ENCODE measurements around the gene CDK17. TPM values are rescaled to one million over a fixed set of nuclear protein-coding genes. Genes with fewer than 3 reads are reported as not detected.
"Not testable (repeated sequence)": the region's sequence is repeated elsewhere in the genome, so short reads cannot be mapped to it uniquely, and the experiment has no call there.

Gene CDK17
- total and polyA plus RNA-seq, 2 experiments from 2014 or later = 29.3 to 62.7 TPM

DNA sequence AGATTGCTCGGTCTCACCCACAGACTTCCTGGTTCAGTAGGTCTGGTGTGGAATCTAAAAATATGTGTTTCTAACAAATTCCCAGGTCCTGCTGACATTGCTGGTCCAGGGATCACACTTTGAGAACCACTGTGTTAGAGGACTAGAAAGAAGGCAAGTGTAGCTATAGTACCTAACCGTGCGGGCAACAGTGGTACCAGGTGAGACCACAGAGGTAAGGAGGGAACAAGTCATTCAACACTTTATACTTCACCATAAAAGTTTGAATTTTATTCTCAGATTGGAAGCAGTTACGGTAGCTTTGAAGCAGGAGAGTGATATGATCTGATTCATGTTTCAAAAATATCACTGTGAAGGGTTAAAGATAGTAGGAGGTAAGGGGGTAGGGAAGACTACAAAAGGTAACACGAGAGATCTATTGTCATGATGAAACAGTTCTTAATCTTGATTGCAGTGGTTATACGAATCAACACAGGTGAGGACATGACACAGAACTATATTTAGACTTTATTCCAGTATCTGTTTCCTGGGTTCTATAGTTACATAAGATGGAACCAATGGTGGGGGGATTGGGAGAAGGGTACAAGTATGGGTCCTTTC is 73.5 kb downstream of the CDK17 start:
- Histone ChIP-seq H3K27me3 (replicated peaks; ENCODE audit: insufficient read depth) (no peaks in the 10 kb centered on the region), H3K79me2 (ENCODE audit: insufficient read depth) (peaks cover 100% of the 10 kb centered on the region), H3K36me3 (ENCODE audit: low read depth) (peaks cover 41% of the 10 kb centered on the region), H3K4me1 (ENCODE audit: insufficient read depth) (no peaks in the 10 kb centered on the region), H3K4me3 (no peak overlapping the region), H3K9me3 (ENCODE audit: low read depth) (no peaks in the 10 kb centered on the region), H3K9me2 (ENCODE audit: insufficient read depth) (no peaks in the 10 kb centered on the region), H4K20me1 (ENCODE audit: insufficient read depth) (peaks cover 12% of the 10 kb centered on the region), H2AFZ (no peak overlapping the region), H3F3A (ENCODE audit: insufficient read depth) (peaks cover 50% of the 10 kb centered on the region), H3K9ac (no peak overlapping the region), H3K27ac (no peak overlapping the region), H3K4me2 (ENCODE audit: unreplicated experiment) (no peak overlapping the region)
- TF ChIP-seq EZH2phosphoT487 (IDR thresholded peaks at IDR 0.05; ENCODE audit: insufficient read depth, low read depth) (no peak), EZH2 (IDR thresholded peaks at IDR 0.05; ENCODE audit: insufficient read depth, poor library complexity, severe bottlenecking) (no peak)
- no peak for DNase-seq
- in situ Hi-C loops (cut with MboI) = no loop called here
- WGBS, 2 experiments (ENCODE audit: low coverage in 1 of 2, low lambda C conversion rate in 2 of 2, missing lambda C conversion rate in 2 of 2) = 97 to 99% methylated on average over 6 of the region's 6 CpGs

DNA sequence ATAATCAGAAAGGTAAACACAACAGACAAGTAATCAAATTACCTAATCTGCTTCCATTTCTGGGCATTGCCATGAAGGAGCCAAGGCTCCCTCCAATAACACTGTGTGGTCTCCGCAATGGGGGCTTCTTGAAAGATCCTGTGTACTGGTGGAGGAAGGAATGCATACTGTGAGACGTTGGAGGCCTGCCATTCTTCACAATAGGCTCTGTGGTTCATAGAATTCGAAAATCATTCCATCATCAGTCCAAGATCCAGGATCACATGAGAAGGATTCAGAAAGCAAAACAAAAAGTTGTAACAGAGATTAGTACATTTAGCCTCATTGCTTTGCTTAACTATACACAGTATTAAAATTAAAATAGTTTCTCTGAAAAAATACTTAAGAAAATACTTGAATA is 76.3 kb downstream of the CDK17 start:
- H2AFZ ChIP-seq = no peak overlapping the region
- H3K4me2 ChIP-seq (ENCODE audit: unreplicated experiment) = no peak overlapping the region
- in situ Hi-C loops (cut with MboI) = no loop called here
- H3K36me3 ChIP-seq (ENCODE audit: low read depth) = peaks cover 26% of the 10 kb centered on the region
- H3K4me1 ChIP-seq (ENCODE audit: insufficient read depth) = no peaks in the 10 kb centered on the region
- H3K27ac ChIP-seq = no peak overlapping the region
- DNase-seq = no peak
- H3K79me2 ChIP-seq (ENCODE audit: insufficient read depth) = peaks cover 76% of the 10 kb centered on the region
- no peak overlapping the region for H3K4me3 ChIP-seq
- H3K9ac ChIP-seq = no peak overlapping the region
- H3K9me3 ChIP-seq (ENCODE audit: low read depth) = no peaks in the 10 kb centered on the region
- peaks cover 3% of the 10 kb centered on the region; the same call in 1 of the 2 replicates for H4K20me1 ChIP-seq (ENCODE audit: insufficient read depth)
- WGBS, 2 experiments (ENCODE audit: low coverage in 1 of 2, low lambda C conversion rate in 2 of 2, missing lambda C conversion rate in 2 of 2) = 96 to 98% methylated on average over 3 of the region's 3 CpGs
- peaks cover 38% of the 10 kb centered on the region for H3F3A ChIP-seq (ENCODE audit: insufficient read depth)
- TF ChIP-seq EZH2phosphoT487 (IDR thresholded peaks at IDR 0.05; ENCODE audit: insufficient read depth, low read depth) = no peak
- TF ChIP-seq EZH2 (IDR thresholded peaks at IDR 0.05; ENCODE audit: insufficient read depth, poor library complexity, severe bottlenecking) = no peak
- H3K9me2 ChIP-seq (ENCODE audit: insufficient read depth) = no peaks in the 10 kb centered on the region
- no peaks in the 10 kb centered on the region for H3K27me3 ChIP-seq (replicated peaks; ENCODE audit: insufficient read depth)

DNA sequence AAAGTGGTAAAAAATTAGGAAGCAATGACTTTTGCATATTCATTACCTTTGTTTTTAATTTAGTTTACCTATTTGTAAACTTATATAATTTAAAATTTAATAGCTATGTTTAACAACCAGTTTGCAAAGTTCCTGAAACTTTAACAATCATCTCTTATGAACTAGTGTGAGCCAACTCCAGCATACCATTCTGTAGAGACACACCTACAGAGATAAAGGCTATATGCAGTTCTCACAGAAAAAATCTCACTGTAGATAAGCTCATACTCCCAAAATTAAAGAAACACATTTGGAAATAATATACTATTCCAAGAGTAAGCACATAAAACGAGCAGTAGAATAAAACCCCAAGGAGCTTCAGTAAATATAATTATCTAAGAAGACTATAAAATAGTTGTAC is 77.5 kb downstream of the CDK17 start:
- peaks cover 73% of the 10 kb centered on the region for H3K79me2 ChIP-seq (ENCODE audit: insufficient read depth)
- peaks cover 38% of the 10 kb centered on the region for H3F3A ChIP-seq (ENCODE audit: insufficient read depth)

DNA sequence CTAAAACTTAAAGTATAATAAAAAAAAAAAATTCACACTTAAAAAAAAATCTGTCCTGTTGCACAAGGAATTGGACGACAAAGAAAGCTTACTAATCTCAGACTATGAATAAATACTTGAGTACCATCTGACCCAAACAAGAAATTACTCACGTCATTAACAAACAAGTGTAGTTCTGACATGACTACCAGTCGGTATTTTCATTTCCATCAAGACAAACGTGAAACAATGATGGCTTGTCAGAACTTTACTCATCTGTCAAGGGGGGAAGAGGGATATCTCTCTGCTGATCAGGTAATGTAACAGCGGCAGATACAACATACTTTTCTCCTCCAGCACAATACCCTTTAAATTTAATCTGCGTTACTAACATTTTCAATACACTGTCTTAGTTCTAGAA is 78.3 kb downstream of the CDK17 start:
- WGBS, 2 experiments (ENCODE audit: low coverage in 1 of 2, low lambda C conversion rate in 2 of 2, missing lambda C conversion rate in 2 of 2) = 94 to 96% methylated on average over 6 of the region's 6 CpGs
- Histone ChIP-seq H3K79me2 (ENCODE audit: insufficient read depth) (peaks cover 66% of the 10 kb centered on the region), H3F3A (ENCODE audit: insufficient read depth) (peaks cover 36% of the 10 kb centered on the region), H3K9ac (no peak overlapping the region), H2AFZ (no peak overlapping the region), H3K9me2 (ENCODE audit: insufficient read depth) (no peaks in the 10 kb centered on the region), H3K9me3 (ENCODE audit: low read depth) (no peaks in the 10 kb centered on the region), H3K27ac (no peak overlapping the region), H3K36me3 (ENCODE audit: low read depth) (peaks cover 26% of the 10 kb centered on the region), H4K20me1 (ENCODE audit: insufficient read depth) (peaks cover 3% of the 10 kb centered on the region; the same call in 1 of the 2 replicates), H3K4me2 (ENCODE audit: unreplicated experiment) (no peak overlapping the region), H3K4me3 (no peak overlapping the region), H3K4me1 (ENCODE audit: insufficient read depth) (no peaks in the 10 kb centered on the region), H3K27me3 (replicated peaks; ENCODE audit: insufficient read depth) (no peaks in the 10 kb centered on the region)
- TF ChIP-seq EZH2 (IDR thresholded peaks at IDR 0.05; ENCODE audit: insufficient read depth, poor library complexity, severe bottlenecking) = no peak
- TF ChIP-seq EZH2phosphoT487 (IDR thresholded peaks at IDR 0.05; ENCODE audit: insufficient read depth, low read depth) = no peak
- in situ Hi-C loops (cut with MboI) = no loop called here
- no peak for DNase-seq

More for the DNA sequence above, 77.5 kb downstream of the CDK17 start:
- Histone ChIP-seq H3K9ac (no peak overlapping the region), H3K4me3 (no peak overlapping the region), H3K27me3 (replicated peaks; ENCODE audit: insufficient read depth) (no peaks in the 10 kb centered on the region), H3K36me3 (ENCODE audit: low read depth) (peaks cover 26% of the 10 kb centered on the region), H3K9me3 (ENCODE audit: low read depth) (no peaks in the 10 kb centered on the region), H3K4me2 (ENCODE audit: unreplicated experiment) (no peak overlapping the region), H4K20me1 (ENCODE audit: insufficient read depth) (peaks cover 3% of the 10 kb centered on the region; the same call in 1 of the 2 replicates), H3K9me2 (ENCODE audit: insufficient read depth) (no peaks in the 10 kb centered on the region), H3K4me1 (ENCODE audit: insufficient read depth) (no peaks in the 10 kb centered on the region), H3K27ac (no peak overlapping the region), H2AFZ (no peak overlapping the region)
- in situ Hi-C loops (cut with MboI) = no loop called here
- TF ChIP-seq EZH2phosphoT487 (IDR thresholded peaks at IDR 0.05; ENCODE audit: insufficient read depth, low read depth) (no peak), EZH2 (IDR thresholded peaks at IDR 0.05; ENCODE audit: insufficient read depth, poor library complexity, severe bottlenecking) (no peak)
- no peak for DNase-seq
- WGBS, 2 experiments (ENCODE audit: low coverage in 1 of 2, low lambda C conversion rate in 2 of 2, missing lambda C conversion rate in 2 of 2) = 97 to 100% methylated on average over 1 of the region's 1 CpG

DNA sequence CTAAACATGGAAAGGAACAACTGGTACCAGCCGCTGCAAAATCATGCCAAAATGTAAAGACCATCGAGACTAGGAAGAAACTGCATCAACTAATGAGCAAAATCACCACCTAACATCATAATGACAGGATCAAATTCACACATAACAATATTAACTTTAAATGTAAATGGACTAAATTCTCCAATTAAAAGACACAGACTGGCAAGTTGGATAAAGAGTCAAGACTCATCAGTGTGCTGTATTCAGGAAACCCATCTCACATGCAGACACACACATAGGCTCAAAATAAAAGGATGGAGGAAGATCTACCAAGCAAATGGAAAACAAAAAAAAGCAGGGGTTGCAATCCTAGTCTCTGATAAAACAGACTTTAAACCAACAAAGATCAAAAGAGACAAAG is 82.4 kb downstream of the CDK17 start:
- H3K27ac ChIP-seq; DNase-seq; H3K4me2 ChIP-seq (ENCODE audit: unreplicated experiment); H3K9me3 ChIP-seq (ENCODE audit: low read depth); H3K9ac ChIP-seq; H3K9me2 ChIP-seq (ENCODE audit: insufficient read depth); H3K27me3 ChIP-seq (replicated peaks; ENCODE audit: insufficient read depth); H3K36me3 ChIP-seq (ENCODE audit: low read depth); H2AFZ ChIP-seq; H3K4me3 ChIP-seq; in situ Hi-C loops (cut with MboI); H4K20me1 ChIP-seq (ENCODE audit: insufficient read depth): not testable (repeated sequence)
- H3K4me1 ChIP-seq (ENCODE audit: insufficient read depth) = peaks cover 15% of the 10 kb centered on the region; the same call in 1 of the 2 replicates
- H3F3A ChIP-seq (ENCODE audit: insufficient read depth) = peaks cover 23% of the 10 kb centered on the region
- WGBS, 2 experiments (ENCODE audit: low coverage in 1 of 2, low lambda C conversion rate in 2 of 2, missing lambda C conversion rate in 2 of 2) = 60 to 90% methylated on average over 1 to 2 of the region's 2 CpGs
- peaks cover 62% of the 10 kb centered on the region for H3K79me2 ChIP-seq (ENCODE audit: insufficient read depth)

DNA sequence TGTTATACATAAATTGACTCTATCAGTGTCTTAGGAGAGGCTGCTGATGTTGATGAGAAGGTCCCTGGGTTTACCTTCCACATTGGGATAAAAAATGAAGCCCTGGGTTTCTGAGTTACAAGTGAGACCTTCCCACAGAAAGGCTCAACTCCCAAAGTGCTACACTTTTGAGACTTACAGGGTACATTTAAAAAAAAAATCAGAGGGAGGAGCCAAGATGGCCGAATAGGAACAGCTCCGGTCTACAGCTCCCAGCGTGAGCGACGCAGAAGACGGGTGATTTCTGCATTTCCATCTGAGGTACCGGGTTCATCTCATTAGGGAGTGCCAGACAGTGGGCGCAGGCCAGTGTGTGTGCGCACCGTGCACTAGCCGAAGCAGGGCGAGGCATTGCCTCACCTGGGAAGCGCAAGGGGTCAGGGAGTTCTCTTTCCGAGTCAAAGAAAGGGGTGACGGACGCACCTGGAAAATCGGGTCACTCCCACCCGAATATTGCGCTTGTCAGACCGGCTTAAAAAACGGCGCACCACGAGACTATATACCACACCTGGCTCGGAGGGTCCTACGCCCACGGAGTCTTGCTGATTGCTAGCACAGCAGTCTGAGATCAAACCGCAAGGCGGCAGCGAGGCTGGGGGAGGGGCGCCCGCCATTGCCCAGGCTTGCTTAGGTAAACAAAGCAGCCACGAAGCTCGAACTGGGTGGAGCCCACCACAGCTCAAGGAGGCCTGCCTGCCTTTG is 84.3 kb downstream of the CDK17 start:
- H4K20me1 ChIP-seq (ENCODE audit: insufficient read depth); H3K27me3 ChIP-seq (replicated peaks; ENCODE audit: insufficient read depth); H3K27ac ChIP-seq; in situ Hi-C loops (cut with MboI); H2AFZ ChIP-seq; DNase-seq; H3K9me2 ChIP-seq (ENCODE audit: insufficient read depth); H3K4me3 ChIP-seq; H3K9ac ChIP-seq; H3K4me2 ChIP-seq (ENCODE audit: unreplicated experiment); H3K9me3 ChIP-seq (ENCODE audit: low read depth): not testable (repeated sequence)
- Histone ChIP-seq H3K79me2 (ENCODE audit: insufficient read depth) (peaks cover 70% of the 10 kb centered on the region), H3K4me1 (ENCODE audit: insufficient read depth) (peaks cover 15% of the 10 kb centered on the region; the same call in 1 of the 2 replicates), H3F3A (ENCODE audit: insufficient read depth) (peaks cover 34% of the 10 kb centered on the region), H3K36me3 (ENCODE audit: low read depth) (peaks cover 23% of the 10 kb centered on the region)
- WGBS, 2 experiments (ENCODE audit: low coverage in 1 of 2, low lambda C conversion rate in 2 of 2, missing lambda C conversion rate in 2 of 2) = 89 to 90% methylated on average over 21 to 31 of the region's 33 CpGs
